Activated naive CD4-positive, alpha-beta T cell treated with anti-CD3 and anti-CD28 coated beads, Interleukin-2, amount 50 U/mL, for 16 hours (primary cell): ENCODE data around the gene PDS5A.
"Not testable (repeated sequence)": the region's sequence is repeated elsewhere in the genome, so short reads cannot be mapped to it uniquely, and the experiment has no call there.

Experiments used
- DNase-seq: peaks from one replicate; pipeline ENCODE4 v3.0.0-alpha.2; 2020

PDS5A gene

DNA sequence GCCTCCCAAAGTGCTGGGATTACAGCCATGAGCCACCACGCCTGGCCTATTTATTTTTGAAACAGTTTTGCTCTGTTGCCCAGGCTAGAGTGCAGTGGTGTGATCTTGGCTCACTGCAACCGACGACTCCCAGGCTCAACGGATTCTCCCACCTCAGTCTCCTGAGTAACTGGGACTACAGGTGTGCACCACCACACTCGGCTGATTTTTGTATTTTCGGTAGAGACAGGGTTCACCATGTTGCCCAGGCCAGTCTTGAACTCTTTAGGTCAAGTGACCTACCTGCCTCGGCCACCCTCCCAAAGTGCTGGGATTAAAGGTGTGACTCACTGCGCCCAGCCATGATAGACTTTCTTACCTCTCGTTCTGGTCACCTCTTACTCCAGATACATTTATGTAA is 155.8 kb downstream of the PDS5A start:
- no peak for DNase-seq

DNA sequence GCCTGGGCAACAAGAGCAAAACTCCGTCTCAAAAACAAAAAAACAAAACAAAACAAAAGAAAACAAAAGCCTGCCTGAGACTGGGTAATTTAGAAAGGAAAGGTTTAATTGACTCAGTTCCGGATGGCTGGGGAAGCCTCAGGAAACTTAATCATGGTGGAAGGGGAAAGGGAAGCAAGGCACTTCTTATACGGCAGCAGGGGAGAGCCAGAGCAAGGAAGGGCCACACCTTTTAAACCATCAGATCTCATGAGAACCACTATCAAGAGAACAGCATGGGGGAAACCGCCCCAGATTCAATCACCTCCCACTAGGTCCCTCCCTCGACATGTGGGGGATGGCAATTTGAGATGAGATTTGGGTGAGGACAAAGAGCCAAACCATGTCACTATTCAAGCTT is 157.5 kb downstream of the PDS5A start:
- no peak for DNase-seq

DNA sequence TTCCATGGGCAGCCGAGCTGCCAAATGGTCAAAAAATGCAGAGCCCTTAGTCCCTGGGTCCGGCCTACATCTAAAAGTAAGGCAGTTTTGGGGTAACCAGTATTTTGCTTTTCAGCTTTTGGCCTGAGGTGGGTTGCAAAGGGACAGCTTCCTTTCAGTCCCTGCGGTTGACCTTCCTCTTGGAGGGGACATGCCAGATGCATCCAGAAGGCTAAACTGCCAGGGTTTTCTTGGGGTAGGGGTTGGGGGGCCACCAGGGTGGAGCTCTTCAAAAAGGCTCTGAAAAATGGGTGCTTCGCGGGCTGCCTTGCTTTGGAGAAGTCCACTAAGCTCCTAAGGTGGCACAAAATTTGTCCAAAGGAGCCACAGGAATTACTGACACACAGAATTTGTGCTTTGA is 159.1 kb downstream of the PDS5A start:
- DNase-seq, result no peak

DNA sequence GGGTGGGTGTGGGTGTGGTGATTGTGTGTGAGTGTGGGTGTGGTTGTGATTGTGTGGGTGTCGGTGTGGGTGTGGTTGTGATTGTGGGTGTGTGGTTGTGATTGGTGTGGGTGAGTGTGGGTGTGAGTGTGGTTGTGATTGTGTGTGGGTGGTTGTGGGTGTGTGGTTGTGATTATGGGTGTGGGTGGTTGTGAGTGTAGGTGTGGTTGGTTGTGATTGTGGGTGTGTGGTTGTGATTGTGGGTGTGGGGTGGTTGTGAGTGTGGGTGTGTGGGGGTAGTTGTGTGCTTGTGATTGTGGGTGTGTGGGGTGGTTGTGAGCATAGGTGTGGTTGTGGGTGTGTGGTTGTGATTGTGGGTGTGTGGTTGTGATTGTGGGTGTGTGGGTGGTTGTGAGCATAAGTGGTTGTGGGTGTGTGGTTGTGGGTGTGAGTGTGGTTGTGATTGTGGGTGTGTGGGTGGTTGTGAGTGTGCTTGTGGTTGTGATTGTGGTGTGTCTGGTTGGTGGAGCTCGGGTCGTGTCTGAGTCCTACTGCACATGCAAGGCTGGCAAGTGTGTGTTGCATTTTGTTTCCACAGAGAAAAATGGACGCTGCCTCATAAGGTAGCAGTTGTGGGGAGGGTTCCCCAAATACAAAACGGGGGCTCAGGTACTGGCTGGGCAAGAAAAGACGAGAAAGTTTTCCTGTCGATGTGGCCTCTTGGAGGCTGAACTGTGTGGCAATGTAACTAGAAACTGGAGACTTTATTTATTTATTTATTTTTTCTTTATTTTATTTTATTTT is 163.1 kb downstream of the PDS5A start:
- no peak for DNase-seq

DNA sequence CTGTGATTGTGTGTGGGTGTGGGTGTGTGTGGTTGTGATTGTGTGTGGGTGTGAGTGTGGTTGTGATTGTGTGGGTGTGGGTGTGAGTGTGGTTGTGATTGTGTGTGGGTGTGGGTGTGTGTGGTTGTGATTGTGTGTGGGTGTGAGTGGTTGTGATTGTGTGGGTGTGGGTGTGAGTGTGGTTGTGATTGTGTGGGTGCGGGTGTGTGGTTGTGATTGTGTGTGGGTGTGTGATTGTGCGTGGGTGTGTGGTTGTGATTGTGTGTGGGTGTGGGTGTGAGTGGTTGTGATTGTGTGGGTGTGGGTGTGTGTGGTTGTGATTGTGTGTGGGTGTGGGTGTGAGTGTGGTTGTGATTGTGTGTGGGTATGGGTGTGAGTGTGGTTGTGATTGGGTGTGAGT is 163.9 kb downstream of the PDS5A start:
- not testable (repeated sequence) for DNase-seq

DNA sequence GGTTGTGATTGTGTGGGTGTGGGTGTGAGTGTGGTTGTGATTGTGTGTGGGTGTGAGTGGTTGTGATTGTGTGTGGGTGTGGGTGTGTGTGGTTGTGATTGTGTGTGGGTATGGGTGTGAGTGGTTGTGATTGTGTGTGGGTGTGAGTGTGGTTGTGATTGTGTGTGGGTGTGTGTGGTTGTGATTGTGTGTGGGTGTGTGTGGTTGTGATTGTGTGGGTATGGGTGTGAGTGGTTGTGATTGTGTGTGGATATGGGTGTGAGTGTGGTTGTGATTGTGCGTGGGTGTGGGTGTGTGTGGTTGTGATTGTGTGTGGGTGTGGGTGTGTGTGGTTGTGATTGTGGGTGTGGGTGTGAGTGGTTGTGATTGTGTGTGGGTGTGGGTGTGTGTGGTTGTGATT is 164.7 kb downstream of the PDS5A start:
- not testable (repeated sequence) for DNase-seq

DNA sequence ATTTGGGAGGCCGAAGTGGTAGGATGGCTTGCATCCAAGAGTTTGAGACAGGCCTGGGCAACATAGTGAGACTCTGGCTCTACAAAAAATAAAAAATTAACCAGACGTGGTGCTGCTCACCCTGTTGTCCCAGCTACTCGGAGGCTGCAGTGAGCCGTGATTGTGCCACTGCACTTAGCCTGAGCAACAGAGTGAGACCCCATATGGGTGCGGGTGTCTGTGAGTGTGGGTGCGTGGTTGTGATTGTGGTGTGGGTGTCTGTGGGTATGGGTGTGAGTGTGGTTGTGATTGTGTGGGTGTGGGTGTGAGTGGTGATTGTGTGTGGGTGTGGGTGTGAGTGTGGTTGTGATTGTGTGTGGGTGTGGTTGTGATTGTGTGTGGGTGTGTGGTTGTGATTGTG is 165.2 kb downstream of the PDS5A start:
- no peak for DNase-seq

DNA sequence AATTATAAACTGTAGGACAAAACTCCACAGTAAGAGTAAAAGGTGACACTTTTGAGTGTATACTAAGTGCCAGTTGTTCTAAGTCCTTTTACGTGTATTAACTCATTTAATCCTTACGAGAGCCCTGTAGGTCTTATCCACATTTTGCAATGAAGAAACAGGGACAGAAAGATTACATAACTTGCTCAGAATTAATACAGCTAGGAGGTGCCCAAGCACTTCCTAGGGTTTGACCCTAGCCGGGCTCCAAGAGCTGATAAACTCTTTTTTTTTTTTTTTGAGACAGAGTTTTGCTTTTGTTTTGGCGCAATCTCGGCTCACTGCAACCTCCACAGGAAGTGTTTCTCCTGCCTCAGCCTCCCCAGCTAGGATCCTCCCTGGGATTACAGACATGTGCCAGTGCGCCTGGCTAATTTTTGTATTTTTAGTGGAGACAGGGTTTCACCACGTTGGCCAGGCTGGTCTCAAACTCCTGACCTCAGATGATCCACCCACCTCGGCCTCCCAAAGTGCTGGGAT is 169.4 kb downstream of the PDS5A start:
- DNase-seq, result no peak

DNA sequence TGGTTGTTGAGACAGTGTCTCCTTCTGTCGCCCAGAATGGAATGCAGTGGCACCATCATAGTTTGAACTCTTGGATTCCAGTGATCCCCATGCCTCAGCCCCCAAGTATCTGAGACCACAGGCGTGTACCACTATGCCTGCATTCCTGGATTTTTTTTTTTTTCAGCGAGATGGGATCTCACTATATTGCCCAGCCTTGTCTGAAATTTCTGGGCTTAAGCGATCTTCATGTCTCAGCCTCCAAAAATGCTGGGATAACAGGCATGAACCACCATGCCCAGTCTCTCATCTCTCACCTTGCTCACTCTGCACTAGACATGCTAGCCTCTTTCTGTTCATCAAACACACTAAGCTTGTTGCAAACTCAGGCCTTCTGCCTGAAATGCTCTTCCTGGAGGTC is 175.7 kb downstream of the PDS5A start:
- no peak for DNase-seq

DNA sequence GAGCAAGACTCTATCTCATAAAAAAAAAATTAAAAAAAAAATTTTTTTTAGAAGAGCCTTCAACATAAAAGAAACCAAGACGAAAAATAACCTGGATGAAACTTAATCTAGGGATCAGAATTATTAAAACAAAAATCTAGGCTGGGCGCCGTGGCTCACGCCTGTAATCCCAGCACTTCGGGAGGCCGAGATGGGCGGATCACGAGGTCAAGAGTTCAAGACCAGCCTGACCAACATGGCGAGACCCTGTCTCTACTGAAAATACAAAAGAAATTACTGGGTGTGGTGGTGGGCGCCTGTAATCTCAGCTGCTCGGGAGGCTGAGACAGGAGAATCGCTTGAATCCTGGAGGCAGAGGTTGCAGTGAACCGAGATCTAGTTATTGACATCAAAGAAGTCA is 184.7 kb downstream of the PDS5A start:
- not testable (repeated sequence) for DNase-seq

DNA sequence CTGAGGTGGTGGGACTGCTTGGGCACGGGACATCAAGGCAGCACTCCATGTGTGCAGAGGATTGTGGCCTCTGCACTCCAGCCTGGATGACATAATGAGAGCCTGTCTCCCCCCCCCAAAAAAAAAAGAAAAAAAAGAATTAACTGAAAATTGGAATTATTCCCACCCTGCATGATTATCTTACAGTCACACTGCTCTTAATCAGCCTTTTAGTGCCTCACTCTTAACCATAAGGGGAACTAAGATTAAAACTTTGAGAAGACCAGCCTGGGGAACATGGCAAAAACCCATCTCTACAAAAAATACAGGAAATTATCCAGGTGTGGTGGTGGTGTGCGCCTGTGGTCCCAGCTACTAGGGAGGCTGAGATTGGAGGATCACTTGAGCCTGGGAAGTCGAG is 185.2 kb downstream of the PDS5A start:
- no peak for DNase-seq

DNA sequence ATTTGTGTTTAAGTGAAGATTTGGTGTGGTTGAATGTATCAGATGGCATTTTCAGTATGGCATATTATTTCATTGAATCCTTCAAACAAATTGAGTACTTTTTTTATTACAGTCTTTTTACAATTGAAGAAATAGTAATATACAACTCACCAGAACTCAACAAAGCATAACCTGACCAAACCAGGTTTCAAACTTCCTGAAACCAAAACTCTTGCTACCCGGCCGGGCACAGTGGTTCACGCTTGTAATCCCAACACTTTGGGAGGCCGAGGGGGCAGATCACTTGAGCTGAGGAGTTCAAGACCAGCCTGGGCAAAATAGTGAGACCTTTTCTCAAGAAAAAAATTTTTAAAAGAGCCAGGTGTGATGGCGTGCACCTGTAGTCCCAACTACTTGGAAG is 185.6 kb downstream of the PDS5A start:
- DNase-seq, result no peak

DNA sequence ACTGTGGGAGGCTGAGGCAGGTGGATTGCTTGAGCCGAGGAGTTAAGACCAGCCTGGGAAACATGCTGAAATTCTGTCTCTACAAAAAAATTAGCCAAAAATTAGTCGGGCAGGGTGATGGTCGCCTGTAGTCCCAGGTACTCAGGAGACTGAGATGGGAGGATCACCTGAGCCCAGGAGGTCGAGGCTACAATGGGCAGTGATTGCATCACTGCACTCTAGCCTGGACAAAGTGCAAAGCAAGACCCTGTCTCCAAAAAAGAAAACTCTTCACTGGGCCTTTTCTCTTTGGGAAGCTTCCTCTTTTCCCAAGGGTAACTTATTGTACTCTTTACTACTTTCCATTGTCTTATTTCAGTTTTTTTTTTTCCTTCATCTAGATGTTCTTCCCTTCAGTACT is 190.9 kb downstream of the PDS5A start:
- DNase-seq, result no peak

DNA sequence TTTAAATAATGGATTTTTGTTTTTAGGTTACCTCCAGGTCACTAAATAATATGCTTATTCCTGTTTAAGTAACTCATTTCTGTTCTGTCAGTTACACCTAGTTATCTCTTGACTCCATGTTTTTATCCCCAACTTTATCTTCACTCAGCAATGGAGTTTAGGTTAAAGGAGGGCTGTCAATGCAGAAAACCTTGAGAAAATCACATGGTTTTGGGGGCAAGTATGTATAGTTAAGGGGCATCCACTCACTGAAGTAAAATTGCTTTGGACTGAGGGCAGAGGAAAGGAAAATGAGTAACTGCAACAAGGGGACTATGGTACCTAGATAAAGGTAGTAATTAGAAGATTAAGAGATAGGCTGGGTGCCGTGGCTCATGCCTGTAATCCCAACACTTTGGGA is 192.6 kb downstream of the PDS5A start:
- no peak for DNase-seq

DNA sequence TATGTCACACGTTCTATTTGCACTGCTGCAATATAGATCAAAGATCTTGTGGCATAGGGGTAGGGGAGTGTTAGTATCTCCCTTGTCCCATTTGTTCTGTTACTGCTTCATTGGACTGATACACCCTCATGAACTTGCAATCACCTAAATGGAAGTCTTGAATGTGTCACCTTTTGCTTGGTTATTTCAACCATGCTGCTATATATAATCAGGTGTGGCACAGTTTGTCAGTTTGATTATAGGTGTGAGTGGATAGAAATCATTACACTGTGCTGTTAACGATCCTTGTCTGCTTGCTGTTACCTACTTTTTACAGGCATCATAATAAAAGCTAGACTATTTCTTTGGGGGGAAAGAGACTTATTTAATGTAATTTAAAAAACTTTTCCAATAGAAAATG is 195.7 kb downstream of the PDS5A start:
- DNase-seq, result not testable (repeated sequence)
